H1 (cell line): ENCODE results near the gene SEMA6A. TPM values are rescaled to one million over a fixed set of nuclear protein-coding genes. Genes with fewer than 3 reads are reported as not detected.

Experiments used
- ASH2L ChIP-seq: fragments of 200-600, 300-600 bp; sonication (generic); IDR thresholded peaks from one replicate; pipeline ENCODE4 v1.7.1; 2017; ENCODE audit warnings: low read length
- EZH2 ChIP-seq: fragments of 200-600 bp; sonication (generic); IDR thresholded peaks from 2 replicates; pipeline ENCODE4 v1.7.1; 2012; ENCODE audit warnings: low read depth, mild to moderate bottlenecking, moderate library complexity, low read length, inconsistent platforms; ENCODE audit not compliant: severe bottlenecking
- KDM5A ChIP-seq: fragments of 200-600 bp; IDR thresholded peaks from 2 replicates; pipeline ENCODE4 v1.7.1; 2012; ENCODE audit warnings: mild to moderate bottlenecking, low read length, inconsistent platforms, mixed read lengths
- SP1 ChIP-seq: IDR thresholded peaks from 2 replicates; pipeline ENCODE4 v1.6.1; 2011; ENCODE audit warnings: low read depth, low read length
- polyA plus RNA-seq, 7 experiments: library from polyadenylated mRNA; depleted of rRNA in 3 of 7; stranded (reverse) in 5 of 7; unstranded in 2 of 7; fragments of >200 nt in 5 of 7; fragments of 200-250 nt in 2 of 7; gene quantifications; 1 replicate in 5 of 7; 2 replicates in 1 of 7; 4 replicates in 1 of 7; pipeline versions ENCODE4 v1.2.1 to v1.2.3, GENCODE V29; 2011 to 2013; ENCODE audit warnings: missing spikeins in 2 of 7, mixed read lengths in 2 of 7
- total RNA-seq: library from RNA; stranded (reverse); fragmentation: NEBNext Ultra II Directional; extraction: Animal tissue kit (Norgen Biotek cat#: 25700); gene quantifications from 2 replicates; pipeline ENCODE4 v1.2.1, GENCODE V29; 2021

Gene SEMA6A
- total and polyA plus RNA-seq, 2 of the 8 experiments (the other 6 are each of a cell fraction or from before 2014, with no cell fraction given), result 78.3 to 277 TPM

GRCh38 chr5:116561658-116562057, 13.0 kb downstream of the SEMA6A start (continued):
- TF ChIP-seq KDM5A (no peak), ASH2L (no peak), EZH2 (no peak), SP1 (no peak)
